Suprapubic skin (tissue), 3 donors: ENCODE results near the gene EARS2.

Experiments used
- CTCF ChIP-seq, 2 donors: fragments of 200-600 bp in 1 of 2; fragments of 450-650 bp in 1 of 2; sonication (generic) in 1 of 2; IDR thresholded peaks; one replicate each; pipeline ENCODE4 v1.5.1; 2016 to 2019; ENCODE audit warnings: antibody characterized with exemption in 2 of 2, mild to moderate bottlenecking in 1 of 2, moderate library complexity in 1 of 2
- POLR2A ChIP-seq, 2 donors: fragments of 450-650 bp; IDR thresholded peaks; one replicate each; pipeline ENCODE4 v1.6.1; 2017; ENCODE audit warnings: antibody characterized with exemption in 2 of 2, mild to moderate bottlenecking in 2 of 2, moderate library complexity in 2 of 2

- TF ChIP-seq CTCF (IDR thresholded peaks at IDR 0.05): no peak
- no peak for TF ChIP-seq POLR2A (IDR thresholded peaks at IDR 0.05)
Observed at GRCh38 chr16:23521965-23522364, 35.2 kb downstream of the EARS2 start.
